ENCODE results near the gene GJC2.

DNA sequence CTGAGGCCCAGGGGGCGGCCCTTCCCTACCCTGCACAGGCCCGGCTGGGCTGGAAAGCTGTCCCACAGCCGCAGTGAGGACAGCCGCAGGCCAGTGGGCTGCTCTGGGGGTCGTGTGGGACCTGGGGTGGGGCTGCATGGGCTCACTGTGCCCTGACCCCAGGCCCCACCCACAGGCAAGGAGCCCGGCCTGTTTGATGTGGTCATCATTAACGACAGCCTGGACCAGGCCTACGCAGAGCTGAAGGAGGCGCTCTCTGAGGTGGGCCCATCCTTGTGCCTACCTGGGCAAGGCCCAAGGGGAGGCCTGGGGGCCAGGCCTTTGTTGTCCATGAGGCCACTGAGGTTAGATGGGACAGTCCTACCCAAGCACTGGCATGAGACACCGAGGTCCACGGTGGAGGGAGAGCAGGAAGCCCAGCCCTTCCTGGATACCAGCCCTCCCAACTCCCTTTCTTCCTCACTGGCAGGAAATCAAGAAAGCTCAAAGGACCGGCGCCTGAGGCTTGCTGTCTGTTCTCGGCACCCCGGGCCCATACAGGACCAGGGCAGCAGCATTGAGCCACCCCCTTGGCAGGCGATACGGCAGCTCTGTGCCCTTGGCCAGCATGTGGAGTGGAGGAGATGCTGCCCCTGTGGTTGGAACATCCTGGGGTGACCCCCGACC, 1.4 kb upstream of the GJC2 start:
- TF ChIP-seq, protein P1, sequence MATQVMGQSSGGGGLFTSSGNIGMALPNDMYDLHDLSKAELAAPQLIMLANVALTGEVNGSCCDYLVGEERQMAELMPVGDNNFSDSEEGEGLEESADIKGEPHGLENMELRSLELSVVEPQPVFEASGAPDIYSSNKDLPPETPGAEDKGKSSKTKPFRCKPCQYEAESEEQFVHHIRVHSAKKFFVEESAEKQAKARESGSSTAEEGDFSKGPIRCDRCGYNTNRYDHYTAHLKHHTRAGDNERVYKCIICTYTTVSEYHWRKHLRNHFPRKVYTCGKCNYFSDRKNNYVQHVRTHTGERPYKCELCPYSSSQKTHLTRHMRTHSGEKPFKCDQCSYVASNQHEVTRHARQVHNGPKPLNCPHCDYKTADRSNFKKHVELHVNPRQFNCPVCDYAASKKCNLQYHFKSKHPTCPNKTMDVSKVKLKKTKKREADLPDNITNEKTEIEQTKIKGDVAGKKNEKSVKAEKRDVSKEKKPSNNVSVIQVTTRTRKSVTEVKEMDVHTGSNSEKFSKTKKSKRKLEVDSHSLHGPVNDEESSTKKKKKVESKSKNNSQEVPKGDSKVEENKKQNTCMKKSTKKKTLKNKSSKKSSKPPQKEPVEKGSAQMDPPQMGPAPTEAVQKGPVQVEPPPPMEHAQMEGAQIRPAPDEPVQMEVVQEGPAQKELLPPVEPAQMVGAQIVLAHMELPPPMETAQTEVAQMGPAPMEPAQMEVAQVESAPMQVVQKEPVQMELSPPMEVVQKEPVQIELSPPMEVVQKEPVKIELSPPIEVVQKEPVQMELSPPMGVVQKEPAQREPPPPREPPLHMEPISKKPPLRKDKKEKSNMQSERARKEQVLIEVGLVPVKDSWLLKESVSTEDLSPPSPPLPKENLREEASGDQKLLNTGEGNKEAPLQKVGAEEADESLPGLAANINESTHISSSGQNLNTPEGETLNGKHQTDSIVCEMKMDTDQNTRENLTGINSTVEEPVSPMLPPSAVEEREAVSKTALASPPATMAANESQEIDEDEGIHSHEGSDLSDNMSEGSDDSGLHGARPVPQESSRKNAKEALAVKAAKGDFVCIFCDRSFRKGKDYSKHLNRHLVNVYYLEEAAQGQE (IDR thresholded peaks at IDR 0.05; ENCODE audit: low read depth) = no peak
- TF ChIP-seq EP300 (IDR thresholded peaks at IDR 0.05; ENCODE audit: borderline replicate concordance) (no peak), TAF1 (IDR thresholded peaks at IDR 0.05; ENCODE audit: low read depth) (no peak), CEBPB (IDR thresholded peaks at IDR 0.05) (no peak)
- TF ChIP-seq, protein P2, sequence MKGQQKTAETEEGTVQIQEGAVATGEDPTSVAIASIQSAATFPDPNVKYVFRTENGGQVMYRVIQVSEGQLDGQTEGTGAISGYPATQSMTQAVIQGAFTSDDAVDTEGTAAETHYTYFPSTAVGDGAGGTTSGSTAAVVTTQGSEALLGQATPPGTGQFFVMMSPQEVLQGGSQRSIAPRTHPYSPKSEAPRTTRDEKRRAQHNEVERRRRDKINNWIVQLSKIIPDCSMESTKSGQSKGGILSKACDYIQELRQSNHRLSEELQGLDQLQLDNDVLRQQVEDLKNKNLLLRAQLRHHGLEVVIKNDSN (IDR thresholded peaks at IDR 0.05) = no peak
